Measurements from ENCODE around the gene CYTH4.
"Not testable (repeated sequence)": the region's sequence is repeated elsewhere in the genome, so short reads cannot be mapped to it uniquely, and the experiment has no call there.

CYTH4 gene

GRCh38 chr22:37328017-37328416 is 45.7 kb downstream of the CYTH4 start:
- no peak for TF ChIP-seq CTCF (IDR thresholded peaks at IDR 0.05; ENCODE audit: borderline replicate concordance, insufficient read depth, low read depth, low read length)
- no peak overlapping the region for H3K4me3 ChIP-seq (ENCODE audit: low read depth, low read length)

GRCh38 chr22:37328538-37329237 is 46.4 kb downstream of the CYTH4 start:
- not testable (repeated sequence) for H3K4me3 ChIP-seq (ENCODE audit: low read depth, low read length)

GRCh38 chr22:37329238-37330140 is 47.2 kb downstream of the CYTH4 start:
- TF ChIP-seq CTCF (IDR thresholded peaks at IDR 0.05; ENCODE audit: borderline replicate concordance, insufficient read depth, low read depth, low read length), result no peak
- H3K4me3 ChIP-seq (ENCODE audit: low read depth, low read length), result no peak overlapping the region

GRCh38 chr22:37330200-37331033 is 48.1 kb downstream of the CYTH4 start:
- no peak for TF ChIP-seq CTCF (IDR thresholded peaks at IDR 0.05; ENCODE audit: borderline replicate concordance, insufficient read depth, low read depth, low read length)
- H3K4me3 ChIP-seq (ENCODE audit: low read depth, low read length), result no peak overlapping the region

DNA sequence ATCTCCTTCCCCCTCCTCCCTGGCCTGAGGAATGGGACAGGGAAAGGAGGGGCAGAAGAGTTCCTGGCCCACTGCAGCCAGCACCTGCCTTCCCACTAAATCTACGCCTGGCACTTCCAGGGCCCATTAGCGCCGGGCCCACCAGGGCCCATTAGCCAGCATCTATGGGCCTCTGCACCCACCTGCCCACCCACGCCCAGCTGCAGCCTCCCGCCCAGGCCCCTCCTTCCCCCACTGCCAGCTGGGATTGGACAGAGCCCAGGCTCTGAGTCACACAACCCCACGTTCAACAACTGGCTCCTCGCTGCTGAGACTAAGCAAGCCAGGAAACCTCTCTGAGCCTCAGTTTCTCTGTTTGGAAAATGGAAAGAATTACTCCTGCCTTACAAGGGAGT is 48.7 kb downstream of the CYTH4 start:
- H3K4me3 ChIP-seq (ENCODE audit: low read depth, low read length), result no peak overlapping the region
- no peak for TF ChIP-seq CTCF (IDR thresholded peaks at IDR 0.05; ENCODE audit: borderline replicate concordance, insufficient read depth, low read depth, low read length)

- TF ChIP-seq CTCF (IDR thresholded peaks at IDR 0.05; ENCODE audit: borderline replicate concordance, insufficient read depth, low read depth, low read length), result no peak
Measured at GRCh38 chr22:37331856-37332536, 49.7 kb downstream of the CYTH4 start.

More at GRCh38 chr22:37331856-37332536, 49.7 kb downstream of the CYTH4 start:
- no peak overlapping the region for H3K4me3 ChIP-seq (ENCODE audit: low read depth, low read length)

Data from GM12875 (cell line).